HG03025 (cell line): ENCODE data around the gene EPS8L1.
"Not testable (repeated sequence)": the region's sequence is repeated elsewhere in the genome, so short reads cannot be mapped to it uniquely, and the experiment has no call there.

Source experiments
- ATAC-seq: cut with Tn5 transposase; IDR thresholded peaks from one replicate; pipeline ENCODE4 v1.9.1; 2021; ENCODE audit warnings: mild to moderate bottlenecking, moderate library complexity; ENCODE audit not compliant: unreplicated experiment, low FRiP score

The EPS8L1 gene

DNA sequence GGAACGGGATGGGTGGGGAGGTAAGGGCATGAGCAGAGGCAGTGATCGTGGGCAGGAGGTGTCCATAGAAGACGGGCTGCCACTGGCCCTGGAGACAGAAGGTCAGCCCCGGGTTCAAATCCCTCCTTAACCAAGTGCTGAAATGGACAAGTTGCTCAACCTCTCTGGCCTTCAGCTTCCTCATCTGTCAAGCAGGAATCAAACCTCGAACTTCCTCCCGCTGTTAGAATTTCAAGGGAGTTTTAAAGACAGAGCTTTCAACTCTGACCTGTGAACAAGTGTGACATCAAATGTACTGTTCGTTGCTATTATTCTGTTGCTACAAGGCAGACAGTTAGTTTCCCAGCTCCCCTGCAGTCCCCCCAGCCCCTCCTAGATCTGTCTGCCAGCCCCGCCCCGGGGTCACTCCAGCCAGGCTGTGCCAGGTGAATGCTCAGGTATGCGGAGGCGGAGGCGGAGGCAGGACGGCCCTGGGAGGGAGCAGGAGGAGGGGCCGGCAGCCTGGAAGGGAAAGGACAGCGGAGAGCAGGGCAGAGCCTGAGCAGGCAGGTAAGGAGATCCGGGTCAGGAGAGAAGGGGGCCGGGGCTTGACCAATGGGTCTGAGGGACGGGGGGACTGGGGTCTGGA, at the start of gene EPS8L1:
Gene EPS8L1 (plus strand): TSS at position 499 of the 628 bp plus-strand sequence. CDS start 576 bp downstream, outside the sequence.
- no peak for ATAC-seq

DNA sequence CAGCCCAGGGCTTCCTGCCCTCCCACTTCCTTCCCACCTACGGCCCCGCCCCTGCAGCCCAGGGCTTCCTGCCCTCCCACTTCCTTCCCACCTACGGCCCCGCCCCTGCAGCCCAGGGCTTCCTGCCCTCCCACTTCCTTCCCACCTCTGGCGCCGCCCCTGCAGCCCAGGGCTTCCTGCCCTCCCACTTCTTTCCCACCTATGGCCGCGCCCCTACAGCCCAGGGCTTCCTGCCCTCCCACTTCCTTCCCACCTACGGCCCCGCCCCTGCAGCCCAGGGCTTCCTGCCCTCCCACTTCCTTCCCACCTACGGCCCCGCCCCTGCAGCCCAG, 48.6 kb upstream of the EPS8L1 start:
- not testable (repeated sequence) for ATAC-seq

- ATAC-seq: no peak
Observed at GRCh38 chr19:55027472-55028337, 48.0 kb upstream of the EPS8L1 start.

GRCh38 chr19:55028757-55029156, 46.9 kb upstream of the EPS8L1 start:
- ATAC-seq: no peak

DNA sequence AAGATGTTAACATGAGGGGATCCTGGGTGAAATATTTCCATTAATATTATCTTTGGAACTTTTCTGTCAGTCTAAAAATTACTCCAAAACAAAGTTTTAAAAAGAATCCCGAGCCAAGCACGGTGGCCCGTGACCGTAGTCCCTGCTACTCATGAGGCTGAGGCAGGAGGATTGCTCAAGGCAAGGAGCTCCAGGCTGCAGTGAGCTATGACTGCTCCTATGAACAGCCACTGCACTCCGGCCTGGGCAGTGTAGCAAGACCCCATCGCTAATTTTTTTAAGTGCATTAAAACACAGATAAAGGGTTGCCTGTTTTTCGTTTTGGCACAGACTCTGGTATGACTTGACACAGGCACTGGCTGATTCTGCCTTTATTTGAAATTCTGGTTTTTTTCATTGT, 44.5 kb upstream of the EPS8L1 start:
- no peak for ATAC-seq

- no peak for ATAC-seq
Observed at GRCh38 chr19:55032170-55032800, 43.4 kb upstream of the EPS8L1 start.

DNA sequence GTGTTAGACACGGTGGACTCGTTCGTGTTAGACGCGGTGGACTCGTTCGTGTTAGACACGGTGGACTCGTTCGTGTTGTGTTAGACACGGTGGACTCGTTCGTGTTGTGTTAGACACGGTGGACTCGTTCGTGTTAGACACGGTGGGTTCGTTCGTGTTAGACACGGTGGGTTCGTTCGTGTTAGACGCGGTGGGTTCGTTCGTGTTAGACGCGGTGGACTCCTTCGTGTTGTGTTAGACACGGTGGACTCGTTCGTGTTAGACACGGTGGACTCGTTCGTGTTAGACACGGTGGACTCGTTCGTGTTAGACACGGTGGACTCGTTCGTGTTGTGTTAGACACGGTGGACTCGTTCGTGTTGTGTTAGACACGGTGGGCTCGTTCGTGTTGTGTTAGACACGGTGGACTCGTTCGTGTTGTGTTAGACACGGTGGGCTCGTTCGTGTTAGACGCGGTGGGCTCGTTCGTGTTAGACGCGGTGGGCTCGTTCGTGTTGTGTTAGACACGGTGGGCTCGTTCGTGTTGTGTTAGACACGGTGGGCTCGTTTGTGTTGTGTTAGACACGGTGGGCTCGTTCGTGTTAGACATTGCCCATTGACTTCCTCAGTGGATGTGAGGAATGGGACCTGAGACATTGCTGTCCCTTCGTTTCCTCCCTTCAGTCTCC, 42.6 kb upstream of the EPS8L1 start:
- ATAC-seq: not testable (repeated sequence)

- ATAC-seq: no peak
Observed at GRCh38 chr19:55034751-55035150, 40.9 kb upstream of the EPS8L1 start.

- ATAC-seq: no peak
Observed at GRCh38 chr19:55036058-55036457, 39.6 kb upstream of the EPS8L1 start.

- ATAC-seq: not testable (repeated sequence)
Observed at GRCh38 chr19:55037603-55038002, 38.1 kb upstream of the EPS8L1 start.

DNA sequence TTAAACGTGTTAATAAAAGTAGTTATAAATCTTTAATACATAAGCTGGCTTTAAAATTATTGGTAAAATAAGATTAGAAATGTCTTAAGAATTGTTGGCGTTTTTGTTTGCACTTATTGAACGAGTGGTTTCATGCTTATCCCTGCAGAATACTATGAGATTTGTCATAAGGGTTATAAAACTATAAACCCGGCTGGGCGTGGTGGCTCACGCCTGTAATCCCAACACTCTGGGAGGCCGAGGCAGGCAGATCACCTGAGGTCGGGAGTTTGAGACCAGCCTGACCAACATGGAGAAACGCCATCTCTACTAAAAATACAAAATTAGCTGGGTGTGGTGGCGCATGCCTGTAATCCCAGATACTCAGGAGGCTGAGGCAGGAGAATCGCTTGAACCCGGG, 35.0 kb upstream of the EPS8L1 start:
- ATAC-seq: not testable (repeated sequence)

DNA sequence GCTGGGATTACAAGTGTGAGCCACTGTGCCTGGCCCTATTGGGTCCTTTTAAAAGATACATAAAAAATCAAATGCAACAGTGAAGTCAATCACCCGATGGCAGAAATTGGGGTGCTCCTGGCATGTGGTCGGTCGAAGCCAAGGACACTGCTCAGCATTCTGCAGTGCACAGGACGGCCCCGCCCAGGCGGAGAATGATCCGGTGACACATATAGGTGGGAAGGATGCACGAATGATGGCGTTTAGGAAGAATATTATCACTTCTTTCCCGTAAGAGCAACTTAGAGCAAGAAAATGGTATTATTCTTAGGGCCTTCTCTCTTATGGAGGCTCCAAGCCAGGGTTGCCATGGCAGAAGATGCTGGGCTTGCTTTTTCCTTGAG, 34.4 kb upstream of the EPS8L1 start:
- ATAC-seq: no peak

- ATAC-seq: no peak
Observed at GRCh38 chr19:55041627-55042343, 33.9 kb upstream of the EPS8L1 start.

DNA sequence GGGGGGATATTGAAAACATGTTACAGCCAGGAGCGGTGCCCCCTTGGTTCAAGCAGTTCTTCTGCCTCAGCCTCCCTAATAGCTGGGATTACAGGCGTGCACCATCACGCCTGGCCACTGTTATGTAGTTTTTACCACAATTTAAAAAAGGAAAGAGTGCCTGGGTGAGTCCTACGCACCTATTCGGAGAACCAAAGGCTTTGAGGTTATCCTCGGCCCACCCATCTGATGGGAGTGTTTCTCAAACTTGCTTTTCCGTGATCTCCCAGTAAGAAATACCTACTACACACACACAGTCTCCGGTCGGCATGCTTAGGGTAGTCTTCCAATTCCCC, 33.4 kb upstream of the EPS8L1 start:
- no peak for ATAC-seq

DNA sequence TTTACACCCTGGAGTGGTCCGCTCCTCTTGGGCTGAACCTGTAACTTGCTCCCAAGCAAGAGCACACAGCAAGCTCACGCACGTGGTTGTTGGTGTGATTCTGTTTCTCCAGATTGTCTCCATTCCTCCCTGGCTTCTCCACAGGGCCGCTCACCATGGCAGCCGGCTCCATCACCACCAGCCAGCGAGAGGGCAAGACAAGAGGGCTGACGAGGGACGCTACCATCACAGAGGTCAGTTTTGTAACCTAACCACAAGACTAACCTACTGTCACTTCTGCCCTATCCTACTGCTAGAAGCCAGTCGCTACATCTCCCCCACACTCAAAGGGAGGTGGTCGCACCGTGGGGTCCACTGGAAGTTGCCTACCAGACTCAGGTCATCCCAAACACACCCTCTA, 33.0 kb upstream of the EPS8L1 start:
- no peak for ATAC-seq

- no peak for ATAC-seq
Observed at GRCh38 chr19:55044286-55044685, 31.4 kb upstream of the EPS8L1 start.

GRCh38 chr19:55044771-55045716, 30.6 kb upstream of the EPS8L1 start:
- no peak for ATAC-seq

DNA sequence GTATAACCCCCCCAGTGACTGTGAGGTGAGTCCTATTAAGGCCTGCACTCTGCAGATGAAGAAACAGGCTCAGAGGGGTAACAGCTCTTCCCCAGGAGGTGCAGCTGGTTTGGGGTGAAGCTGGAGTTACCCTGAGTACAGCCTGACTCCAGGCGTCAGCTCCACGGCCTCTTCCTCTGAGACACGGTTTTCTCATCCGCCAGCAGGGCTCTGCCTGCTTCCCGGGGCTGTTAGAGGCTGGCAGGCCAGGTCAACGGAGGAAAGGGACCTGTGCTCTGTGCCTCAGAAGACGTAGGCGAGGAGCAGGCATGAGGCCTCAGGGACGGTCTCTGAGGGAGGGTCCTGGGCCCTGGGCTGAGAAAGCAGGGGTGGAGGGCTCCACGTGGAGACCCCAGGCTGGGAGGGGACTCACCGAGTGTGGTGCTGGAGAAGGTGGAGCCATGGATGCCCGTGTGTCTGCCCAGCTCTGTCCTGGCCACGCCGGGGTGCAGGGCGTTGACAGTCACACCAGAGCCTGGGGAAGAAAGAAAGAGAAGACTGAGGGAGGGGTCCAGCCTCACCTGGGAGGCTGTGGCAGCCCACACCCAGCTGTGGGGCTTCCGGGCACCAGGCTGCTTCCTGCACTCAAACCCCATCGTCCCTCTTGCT, 28.6 kb upstream of the EPS8L1 start:
- ATAC-seq: no peak

DNA sequence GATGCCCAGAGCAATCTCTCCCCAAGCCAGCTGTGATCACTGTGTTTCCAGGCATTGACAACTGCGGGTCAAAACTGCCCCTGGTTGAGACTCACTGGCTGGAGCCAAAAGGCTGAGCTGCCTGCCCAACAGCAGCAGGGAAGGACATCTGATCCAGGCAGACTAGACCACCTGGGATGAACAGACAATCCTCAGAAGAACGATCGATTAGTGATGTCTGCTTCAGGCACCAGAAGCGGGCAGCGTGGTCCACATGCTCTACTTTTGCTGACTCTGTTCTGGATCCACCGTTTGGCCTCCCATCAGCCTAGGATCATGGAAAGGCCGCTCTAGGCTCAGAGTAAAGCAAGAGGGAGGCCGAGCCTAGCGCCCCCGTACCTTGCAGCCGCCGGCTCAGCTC, 27.7 kb upstream of the EPS8L1 start:
- no peak for ATAC-seq
